Naive B cell (primary cell): ENCODE results near the gene CPPED1. TPM values are rescaled to one million over a fixed set of nuclear protein-coding genes. Genes with fewer than 3 reads are reported as not detected.

Source experiments
- ATAC-seq, 2 donors: fragments of 150-1000 bp; cut with Tn5 transposase; 2 replicates each; pipeline ENCODE4 v1.10.0; 2021; ENCODE audit warnings: low read depth in 2 of 2, mild to moderate bottlenecking in 2 of 2, moderate library complexity in 2 of 2
- DNase-seq: peaks from one replicate; pipeline ENCODE4 v3.0.0; 2022
- H3K27ac Mint-ChIP-seq, 6 donors: one replicate each; pipeline ENCODE4 v1.8.0; 2020 to 2022; ENCODE audit warnings: mild to moderate bottlenecking in 6 of 6, mixed read lengths in 6 of 6, moderate library complexity in 5 of 6, inconsistent platforms in 2 of 6
- H3K27me3 Mint-ChIP-seq, 3 donors: one replicate each; pipeline ENCODE4 v1.8.0; 2021 to 2022; ENCODE audit warnings: mixed read lengths in 3 of 3, mild to moderate bottlenecking in 1 of 3
- H3K36me3 Mint-ChIP-seq, 2 donors: one replicate each; pipeline ENCODE4 v1.8.0; 2020 to 2022; ENCODE audit warnings: mixed read lengths in 2 of 2, inconsistent platforms in 1 of 2, mild to moderate bottlenecking in 1 of 2
- H3K4me1 Mint-ChIP-seq, 3 donors: one replicate each; pipeline ENCODE4 v1.8.0; 2020 to 2022; ENCODE audit warnings: mixed read lengths in 3 of 3, inconsistent platforms in 1 of 3, mild to moderate bottlenecking in 1 of 3, moderate library complexity in 1 of 3
- H3K4me3 Mint-ChIP-seq, 8 donors: one replicate each; pipeline ENCODE4 v1.8.0; 2020 to 2022; ENCODE audit warnings: mild to moderate bottlenecking in 8 of 8, mixed read lengths in 8 of 8, moderate library complexity in 8 of 8, inconsistent platforms in 2 of 8
- H3K9me3 Mint-ChIP-seq, 7 donors: one replicate each; pipeline ENCODE4 v1.8.0; 2020 to 2022; ENCODE audit warnings: mixed read lengths in 7 of 7, mild to moderate bottlenecking in 5 of 7, inconsistent platforms in 2 of 7, moderate library complexity in 1 of 7
- polyA plus RNA-seq, 6 donors: library from polyadenylated mRNA; unstranded; fragments of 300-500 nt; fragmentation: Illumina TruSeq; gene quantifications; one replicate each; pipeline ENCODE4 v1.2.3, GENCODE V29; 2021; ENCODE audit warnings: low read depth in 6 of 6

The CPPED1 gene
- polyA plus RNA-seq, 6 donors from 2014 or later: 1.9 to 9.1 (median 8.2) TPM

- Mint-ChIP-seq H3K36me3 (no peaks in the 10 kb centered on the region), H3K27me3 (peaks cover 0 to 23% (median 9%) of the 10 kb centered on the region in 3 donors), H3K4me1 (no peaks in the 10 kb centered on the region), H3K4me3 (no peak overlapping the region), H3K9me3 (peaks cover 0 to 4% (median 0%) of the 10 kb centered on the region in 7 donors), H3K27ac (no peak overlapping the region)
- no peak for DNase-seq
- ATAC-seq: no peak
Observed at GRCh38 chr16:12625716-12626115, 178.0 kb downstream of the CPPED1 start.

GRCh38 chr16:12625068-12625467, 178.6 kb downstream of the CPPED1 start:
- DNase-seq: no peak
- no peak for ATAC-seq
- no peaks in the 10 kb centered on the region for H3K36me3 Mint-ChIP-seq
- H3K9me3 Mint-ChIP-seq: peaks cover 0 to 4% (median 0%) of the 10 kb centered on the region in 7 donors
- H3K4me1 Mint-ChIP-seq: no peaks in the 10 kb centered on the region
- H3K4me3 Mint-ChIP-seq: no peak overlapping the region
- peaks cover 0 to 19% (median 8%) of the 10 kb centered on the region in 3 donors for H3K27me3 Mint-ChIP-seq
- H3K27ac Mint-ChIP-seq: peak overlapping the region in 1 of 6 donors; percentile 61

- peaks cover 0 to 2% (median 0%) of the 10 kb centered on the region in 3 donors for H3K4me1 Mint-ChIP-seq
- H3K36me3 Mint-ChIP-seq: no peaks in the 10 kb centered on the region
- peaks cover 0 to 4% (median 0%) of the 10 kb centered on the region in 7 donors for H3K9me3 Mint-ChIP-seq
- no peak overlapping the region for H3K4me3 Mint-ChIP-seq
- no peak for ATAC-seq
- H3K27ac Mint-ChIP-seq: no peak overlapping the region
- peaks cover 0 to 32% (median 7%) of the 10 kb centered on the region in 3 donors for H3K27me3 Mint-ChIP-seq
- no peak for DNase-seq
Observed at GRCh38 chr16:12620150-12620549, 183.5 kb downstream of the CPPED1 start.

- ATAC-seq (no peak), DNase-seq (no peak)
- Mint-ChIP-seq H3K36me3 (no peaks in the 10 kb centered on the region), H3K4me1 (peaks cover 0 to 4% (median 2%) of the 10 kb centered on the region in 3 donors), H3K27ac (peak overlapping the region in 2 of 6 donors; percentile 8 to 50), H3K4me3 (no peak overlapping the region), H3K27me3 (peaks cover 3 to 38% (median 7%) of the 10 kb centered on the region in 3 donors), H3K9me3 (no peaks in the 10 kb centered on the region)
Observed at GRCh38 chr16:12618515-12618914, 185.2 kb downstream of the CPPED1 start.

GRCh38 chr16:12617401-12617819, 186.3 kb downstream of the CPPED1 start:
- Mint-ChIP-seq H3K36me3 (no peaks in the 10 kb centered on the region), H3K4me3 (no peak overlapping the region), H3K4me1 (peaks cover 0 to 6% (median 2%) of the 10 kb centered on the region in 3 donors), H3K27me3 (peaks cover 5 to 40% (median 7%) of the 10 kb centered on the region in 3 donors), H3K27ac (no peak overlapping the region), H3K9me3 (no peaks in the 10 kb centered on the region)
- DNase-seq (no peak), ATAC-seq (no peak)

GRCh38 chr16:12614662-12615278, 188.9 kb downstream of the CPPED1 start:
- H3K27me3 Mint-ChIP-seq: peaks cover 5 to 32% (median 7%) of the 10 kb centered on the region in 3 donors
- ATAC-seq: no peak

GRCh38 chr16:12613992-12614661, 189.6 kb downstream of the CPPED1 start:
- Mint-ChIP-seq H3K27ac (no peak overlapping the region), H3K4me3 (no peak overlapping the region)

More at GRCh38 chr16:12614662-12615278, 188.9 kb downstream of the CPPED1 start:
- Mint-ChIP-seq H3K9me3 (peaks cover 0 to 3% (median 0%) of the 10 kb centered on the region in 7 donors), H3K27ac (no peak overlapping the region), H3K36me3 (no peaks in the 10 kb centered on the region), H3K4me1 (peaks cover 0 to 6% (median 2%) of the 10 kb centered on the region in 3 donors), H3K4me3 (no peak overlapping the region)
- DNase-seq: no peak

GRCh38 chr16:12613131-12613991, 190.3 kb downstream of the CPPED1 start:
- no peaks in the 10 kb centered on the region for H3K36me3 Mint-ChIP-seq
- H3K27me3 Mint-ChIP-seq: peaks cover 3 to 23% (median 5%) of the 10 kb centered on the region in 3 donors
- H3K9me3 Mint-ChIP-seq: peaks cover 0 to 8% (median 0%) of the 10 kb centered on the region in 7 donors
- DNase-seq (no peak), ATAC-seq (no peak)
- H3K4me1 Mint-ChIP-seq: peaks cover 0 to 6% (median 0%) of the 10 kb centered on the region in 3 donors
- H3K4me3 Mint-ChIP-seq: no peak overlapping the region
- H3K27ac Mint-ChIP-seq: no peak overlapping the region

More at GRCh38 chr16:12613992-12614661, 189.6 kb downstream of the CPPED1 start:
- Mint-ChIP-seq H3K36me3 (no peaks in the 10 kb centered on the region), H3K27me3 (peaks cover 5 to 29% (median 7%) of the 10 kb centered on the region in 3 donors), H3K4me1 (peaks cover 0 to 6% (median under 1%) of the 10 kb centered on the region in 3 donors), H3K9me3 (peaks cover 0 to 3% (median 0%) of the 10 kb centered on the region in 7 donors)
- ATAC-seq (no peak), DNase-seq (no peak)

- Mint-ChIP-seq H3K4me3 (no peak overlapping the region), H3K27me3 (peaks cover 0 to 20% (median 5%) of the 10 kb centered on the region in 3 donors), H3K4me1 (peaks cover 0 to 6% (median 0%) of the 10 kb centered on the region in 3 donors), H3K9me3 (peaks cover 0 to 15% (median 4%) of the 10 kb centered on the region in 7 donors), H3K27ac (no peak overlapping the region), H3K36me3 (no peaks in the 10 kb centered on the region)
- ATAC-seq (no peak), DNase-seq (no peak)
Observed at GRCh38 chr16:12612598-12613101, 191.0 kb downstream of the CPPED1 start.

- DNase-seq (no peak), ATAC-seq (no peak)
- H3K4me3 Mint-ChIP-seq: no peak overlapping the region
- H3K27ac Mint-ChIP-seq: no peak overlapping the region
- no peaks in the 10 kb centered on the region for H3K36me3 Mint-ChIP-seq
- H3K9me3 Mint-ChIP-seq: peaks cover 0 to 15% (median 8%) of the 10 kb centered on the region in 7 donors
- H3K4me1 Mint-ChIP-seq: peaks cover 0 to 6% (median 0%) of the 10 kb centered on the region in 3 donors
- peaks cover 0 to 22% (median 5%) of the 10 kb centered on the region in 3 donors for H3K27me3 Mint-ChIP-seq
Observed at GRCh38 chr16:12611916-12612597, 191.6 kb downstream of the CPPED1 start.

- Mint-ChIP-seq H3K4me1 (peaks cover 0 to 6% (median 0%) of the 10 kb centered on the region in 3 donors), H3K27ac (no peak overlapping the region), H3K9me3 (peaks cover 0 to 22% (median 12%) of the 10 kb centered on the region in 7 donors), H3K27me3 (peaks cover 0 to 30% (median 12%) of the 10 kb centered on the region in 3 donors), H3K36me3 (peaks cover 0 to 7% of the 10 kb centered on the region in 2 donors), H3K4me3 (no peak overlapping the region)
- ATAC-seq (no peak), DNase-seq (no peak)
Observed at GRCh38 chr16:12611006-12611477, 192.6 kb downstream of the CPPED1 start.

- DNase-seq: no peak
- peaks cover 0 to 25% (median 12%) of the 10 kb centered on the region in 3 donors for H3K27me3 Mint-ChIP-seq
- peaks cover 0 to 9% of the 10 kb centered on the region in 2 donors for H3K36me3 Mint-ChIP-seq
- no peak for ATAC-seq
- H3K27ac Mint-ChIP-seq: no peak overlapping the region
- H3K9me3 Mint-ChIP-seq: peaks cover 0 to 25% (median 12%) of the 10 kb centered on the region in 7 donors
- H3K4me1 Mint-ChIP-seq: peaks cover 0 to 6% (median 0%) of the 10 kb centered on the region in 3 donors
- no peak overlapping the region for H3K4me3 Mint-ChIP-seq
Observed at GRCh38 chr16:12609937-12610699, 193.6 kb downstream of the CPPED1 start.
